Measurements from ENCODE around the gene RUBCNL.

DNA sequence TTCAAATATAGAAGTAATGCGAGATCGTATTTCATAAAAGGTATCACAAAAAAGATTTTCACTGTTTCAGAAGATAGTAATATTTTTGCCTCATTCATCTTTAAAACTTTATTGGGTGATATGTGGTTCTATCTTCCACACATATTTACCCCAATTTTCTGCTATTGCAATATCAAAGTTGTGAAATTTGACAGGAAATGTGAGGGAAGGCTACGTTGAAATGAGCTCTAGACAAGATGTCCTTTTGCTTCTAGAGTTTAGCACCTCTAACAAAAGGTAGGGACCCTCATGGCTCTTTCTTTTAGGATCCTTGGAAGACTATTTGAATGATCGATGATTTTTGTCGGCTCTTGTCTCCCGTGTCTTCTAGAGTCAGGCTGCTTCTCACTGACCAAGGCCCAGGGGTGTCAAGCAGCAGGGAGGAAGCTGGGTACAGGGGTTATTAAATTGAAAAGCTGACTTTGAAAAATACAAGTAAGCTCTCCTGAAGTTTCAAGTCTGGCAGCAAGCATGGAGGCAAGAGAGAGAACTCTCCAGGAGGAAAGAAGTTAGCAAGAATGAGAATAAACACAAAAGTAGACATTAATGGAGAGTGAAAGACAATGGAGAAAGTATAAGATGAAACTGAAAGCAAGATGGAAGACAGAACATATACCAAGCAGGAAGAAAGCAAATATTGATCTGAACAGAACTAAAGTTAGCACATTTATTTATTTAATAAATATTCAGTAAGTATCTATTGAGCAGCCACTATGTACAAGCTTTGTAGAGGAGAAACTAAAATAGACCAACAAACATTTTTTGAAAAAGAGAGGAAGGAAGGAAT lies 73.4 kb downstream of the RUBCNL start:
- TF ChIP-seq, protein P1, sequence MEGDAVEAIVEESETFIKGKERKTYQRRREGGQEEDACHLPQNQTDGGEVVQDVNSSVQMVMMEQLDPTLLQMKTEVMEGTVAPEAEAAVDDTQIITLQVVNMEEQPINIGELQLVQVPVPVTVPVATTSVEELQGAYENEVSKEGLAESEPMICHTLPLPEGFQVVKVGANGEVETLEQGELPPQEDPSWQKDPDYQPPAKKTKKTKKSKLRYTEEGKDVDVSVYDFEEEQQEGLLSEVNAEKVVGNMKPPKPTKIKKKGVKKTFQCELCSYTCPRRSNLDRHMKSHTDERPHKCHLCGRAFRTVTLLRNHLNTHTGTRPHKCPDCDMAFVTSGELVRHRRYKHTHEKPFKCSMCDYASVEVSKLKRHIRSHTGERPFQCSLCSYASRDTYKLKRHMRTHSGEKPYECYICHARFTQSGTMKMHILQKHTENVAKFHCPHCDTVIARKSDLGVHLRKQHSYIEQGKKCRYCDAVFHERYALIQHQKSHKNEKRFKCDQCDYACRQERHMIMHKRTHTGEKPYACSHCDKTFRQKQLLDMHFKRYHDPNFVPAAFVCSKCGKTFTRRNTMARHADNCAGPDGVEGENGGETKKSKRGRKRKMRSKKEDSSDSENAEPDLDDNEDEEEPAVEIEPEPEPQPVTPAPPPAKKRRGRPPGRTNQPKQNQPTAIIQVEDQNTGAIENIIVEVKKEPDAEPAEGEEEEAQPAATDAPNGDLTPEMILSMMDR (IDR thresholded peaks at IDR 0.05; ENCODE audit: extremely low read depth in 1 of 2, insufficient read depth in 1 of 2, low read depth in 1 of 2, low read length in 2 of 2), result no peak
- TF ChIP-seq EZH2 (IDR thresholded peaks at IDR 0.05; ENCODE audit: borderline replicate concordance, low read depth, low read length, severe bottlenecking), result no peak
- TF ChIP-seq POLR2A (IDR thresholded peaks at IDR 0.05; ENCODE audit: low read depth, low read length), result no peak
